GM12865 (cell line): ENCODE data around the gene LRRC32.
"Not testable (repeated sequence)": the region's sequence is repeated elsewhere in the genome, so short reads cannot be mapped to it uniquely, and the experiment has no call there.

Experiments used
- DNase-seq: peaks from one replicate; pipeline ENCODE4 v3.0.0; 2010; ENCODE audit warnings: low read depth
- H3K4me3 ChIP-seq: 2 replicates; pipeline ENCODE4 v1.5.1; 2011; ENCODE audit warnings: mild to moderate bottlenecking, low read depth, low read length, control low read depth
- CTCF ChIP-seq: IDR thresholded peaks from 2 replicates; pipeline ENCODE4 v1.5.1; 2011; ENCODE audit warnings: low read length, control low read depth, low read depth, inconsistent platforms; ENCODE audit not compliant: insufficient read depth; ENCODE audit errors: missing control alignments

LRRC32 gene

GRCh38 chr11:76649011-76649410, 21.5 kb downstream of the LRRC32 start:
- no peak overlapping the region for H3K4me3 ChIP-seq
- no peak for DNase-seq
- TF ChIP-seq CTCF, result no peak

GRCh38 chr11:76648061-76648460, 22.5 kb downstream of the LRRC32 start:
- DNase-seq, result no peak
- TF ChIP-seq CTCF, result no peak
- no peak overlapping the region for H3K4me3 ChIP-seq

GRCh38 chr11:76646882-76647534, 23.5 kb downstream of the LRRC32 start:
- no peak for DNase-seq
- TF ChIP-seq CTCF, result no peak
- no peak overlapping the region for H3K4me3 ChIP-seq

- TF ChIP-seq CTCF, result no peak
- no peak overlapping the region for H3K4me3 ChIP-seq
- no peak for DNase-seq
Observed at GRCh38 chr11:76644591-76644990, 26.0 kb downstream of the LRRC32 start.

- not testable (repeated sequence) for H3K4me3 ChIP-seq, DNase-seq
Observed at GRCh38 chr11:76643711-76644110, 26.8 kb downstream of the LRRC32 start.

GRCh38 chr11:76642341-76642740, 28.2 kb downstream of the LRRC32 start:
- no peak for DNase-seq
- TF ChIP-seq CTCF, result no peak

GRCh38 chr11:76641905-76642304, 28.6 kb downstream of the LRRC32 start:
- no peak overlapping the region for H3K4me3 ChIP-seq
- DNase-seq, result no peak
- TF ChIP-seq CTCF, result no peak

More at GRCh38 chr11:76642341-76642740, 28.2 kb downstream of the LRRC32 start:
- H3K4me3 ChIP-seq, result no peak overlapping the region

GRCh38 chr11:76640501-76640900, 30.0 kb downstream of the LRRC32 start:
- DNase-seq, result no peak
- TF ChIP-seq CTCF, result no peak

More at GRCh38 chr11:76640501-76640900, 30.0 kb downstream of the LRRC32 start:
- H3K4me3 ChIP-seq, result no peak overlapping the region
